GM19452 (cell line): ENCODE data around the gene SGMS1.
"Not testable (repeated sequence)": the region's sequence is repeated elsewhere in the genome, so short reads cannot be mapped to it uniquely, and the experiment has no call there.

Source experiments
- ATAC-seq: cut with Tn5 transposase; IDR thresholded peaks from one replicate; pipeline ENCODE4 v1.9.1; 2021; ENCODE audit not compliant: unreplicated experiment

The SGMS1 gene

GRCh38 chr10:50623663-50624412 is at the start of gene SGMS1:
TSS of gene SGMS1 (minus strand) at chr10:50623956. CDS start at chr10:50344114, 279,842 bp downstream.
- peak; percentile 29 for ATAC-seq

- not testable (repeated sequence) for ATAC-seq
Measured at GRCh38 chr10:50672152-50672551, 48.4 kb upstream of the SGMS1 start.

GRCh38 chr10:50671645-50672044 is 47.9 kb upstream of the SGMS1 start:
- ATAC-seq = not testable (repeated sequence)

GRCh38 chr10:50669957-50670356 is 46.2 kb upstream of the SGMS1 start:
- not testable (repeated sequence) for ATAC-seq

- not testable (repeated sequence) for ATAC-seq
Measured at GRCh38 chr10:50667353-50667752, 43.6 kb upstream of the SGMS1 start.

GRCh38 chr10:50662420-50662819 is 38.7 kb upstream of the SGMS1 start:
- not testable (repeated sequence) for ATAC-seq

- not testable (repeated sequence) for ATAC-seq
Measured at GRCh38 chr10:50661563-50661962, 37.8 kb upstream of the SGMS1 start.

GRCh38 chr10:50659865-50660730 is 36.3 kb upstream of the SGMS1 start:
- ATAC-seq = peak; percentile 99

- ATAC-seq = not testable (repeated sequence)
Measured at GRCh38 chr10:50659016-50659864, 35.5 kb upstream of the SGMS1 start.

- ATAC-seq = no peak
Measured at GRCh38 chr10:50658165-50658564, 34.4 kb upstream of the SGMS1 start.

GRCh38 chr10:50653758-50654157 is 30.0 kb upstream of the SGMS1 start:
- no peak for ATAC-seq

GRCh38 chr10:50653142-50653541 is 29.4 kb upstream of the SGMS1 start:
- ATAC-seq = no peak

- no peak for ATAC-seq
Measured at GRCh38 chr10:50651808-50652207, 28.1 kb upstream of the SGMS1 start.

GRCh38 chr10:50650481-50650880 is 26.7 kb upstream of the SGMS1 start:
- ATAC-seq = no peak

GRCh38 chr10:50648935-50649227 is 25.1 kb upstream of the SGMS1 start:
- ATAC-seq = no peak

GRCh38 chr10:50648089-50648934 is 24.6 kb upstream of the SGMS1 start:
- ATAC-seq = peak; percentile 83

- ATAC-seq = not testable (repeated sequence)
Measured at GRCh38 chr10:50647350-50647749, 23.6 kb upstream of the SGMS1 start.

GRCh38 chr10:50645236-50645635 is 21.5 kb upstream of the SGMS1 start:
- no peak for ATAC-seq

- ATAC-seq = no peak
Measured at GRCh38 chr10:50641626-50642025, 17.9 kb upstream of the SGMS1 start.

GRCh38 chr10:50640238-50640637 is 16.5 kb upstream of the SGMS1 start:
- no peak for ATAC-seq
